RKO (cell line): ENCODE results near the gene ATXN2.
A peak's percentile ranks its signal among the peaks of the same experiment; 100 is the strongest.

Experiments
- DNase-seq: peaks from one replicate; pipeline ENCODE4 v3.0.0-alpha.2; 2016; ENCODE audit warnings: low spot score

The ATXN2 gene

GRCh38 chr12:111451649-111452129, 147.4 kb downstream of the ATXN2 start:
- peak; percentile 83 for DNase-seq

GRCh38 chr12:111451232-111451631, 147.9 kb downstream of the ATXN2 start:
- DNase-seq: no peak

- no peak for DNase-seq
These were observed 148.4 kb downstream of the ATXN2 start for GRCh38 chr12:111450676-111451075.

- DNase-seq: no peak
These were observed 150.0 kb downstream of the ATXN2 start for GRCh38 chr12:111448846-111449790.

GRCh38 chr12:111448266-111448830, 150.8 kb downstream of the ATXN2 start:
- DNase-seq: no peak

- no peak for DNase-seq
These were observed 151.4 kb downstream of the ATXN2 start for GRCh38 chr12:111447571-111448265.

GRCh38 chr12:111446631-111447570, 152.2 kb downstream of the ATXN2 start:
- DNase-seq: no peak

GRCh38 chr12:111445726-111446581, 153.2 kb downstream of the ATXN2 start:
- no peak for DNase-seq

GRCh38 chr12:111444925-111445725, 154.0 kb downstream of the ATXN2 start:
- DNase-seq: no peak

GRCh38 chr12:111444314-111444924, 154.7 kb downstream of the ATXN2 start:
- no peak for DNase-seq

- peak; percentile 88 for DNase-seq
These were observed 155.5 kb downstream of the ATXN2 start for GRCh38 chr12:111443586-111443985.

- no peak for DNase-seq
These were observed 156.0 kb downstream of the ATXN2 start for GRCh38 chr12:111443086-111443485.

- DNase-seq: no peak
These were observed 156.6 kb downstream of the ATXN2 start for GRCh38 chr12:111442301-111443045.

GRCh38 chr12:111441107-111441928, 157.8 kb downstream of the ATXN2 start:
- DNase-seq: no peak

- DNase-seq: no peak
These were observed 158.5 kb downstream of the ATXN2 start for GRCh38 chr12:111440631-111441030.

GRCh38 chr12:111440152-111440551, 159.0 kb downstream of the ATXN2 start:
- no peak for DNase-seq

GRCh38 chr12:111439657-111440151, 159.4 kb downstream of the ATXN2 start:
- no peak for DNase-seq
